IPS-18a (cell line): ENCODE results near the gene PSMD3.
"Not testable (repeated sequence)": the region's sequence is repeated elsewhere in the genome, so short reads cannot be mapped to it uniquely, and the experiment has no call there.

ENCODE experiments used
- H3K27ac ChIP-seq: one replicate; pipeline ENCODE4 v1.5.1; 2013; ENCODE audit warnings: low read length
- H3K27me3 ChIP-seq: one replicate; pipeline ENCODE4 v1.6.1; 2013; ENCODE audit warnings: mild to moderate bottlenecking, low read length; ENCODE audit not compliant: control insufficient read depth, insufficient read depth
- H3K36me3 ChIP-seq: one replicate; pipeline ENCODE4 v1.6.1; 2013; ENCODE audit warnings: low read depth, low read length; ENCODE audit not compliant: control insufficient read depth
- H3K4me1 ChIP-seq: one replicate; pipeline ENCODE4 v1.6.1; 2013; ENCODE audit warnings: low read depth, low read length; ENCODE audit not compliant: control insufficient read depth
- H3K4me3 ChIP-seq: one replicate; pipeline ENCODE4 v1.5.1; 2013; ENCODE audit warnings: low read length
- H3K9ac ChIP-seq: one replicate; pipeline ENCODE4 v1.6.1; 2013; ENCODE audit warnings: mild to moderate bottlenecking, low read length, moderate library complexity
- H3K9me3 ChIP-seq: one replicate; pipeline ENCODE4 v1.6.1; 2013; ENCODE audit warnings: low read depth, low read length; ENCODE audit not compliant: control insufficient read depth

The PSMD3 gene

DNA sequence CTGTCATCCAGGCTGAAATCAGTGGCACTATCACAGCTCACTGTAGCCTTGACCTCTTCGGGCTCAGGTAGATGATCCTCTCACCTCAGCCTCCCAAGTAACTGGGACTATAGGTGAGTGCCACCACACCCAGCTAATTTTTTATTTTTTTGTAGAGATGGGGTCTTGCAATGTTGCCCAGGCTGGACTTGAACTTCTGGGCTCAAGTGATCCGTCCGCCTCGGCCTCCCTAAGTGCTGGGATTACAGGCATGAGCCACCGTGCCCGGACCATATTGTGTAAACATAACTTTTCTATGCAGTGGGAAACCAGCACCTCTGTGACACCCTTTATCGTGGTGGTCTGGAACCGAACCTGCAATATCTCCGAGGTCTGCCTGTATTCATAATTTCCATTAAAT, 23.5 kb downstream of the PSMD3 start:
- H3K9me3 ChIP-seq, result no peaks in the 10 kb centered on the region
- no peaks in the 10 kb centered on the region for H3K36me3 ChIP-seq
- H3K9ac ChIP-seq, result no peak overlapping the region
- no peaks in the 10 kb centered on the region for H3K27me3 ChIP-seq
- H3K27ac ChIP-seq, result no peak overlapping the region
- no peak overlapping the region for H3K4me3 ChIP-seq
- H3K4me1 ChIP-seq, result no peaks in the 10 kb centered on the region

DNA sequence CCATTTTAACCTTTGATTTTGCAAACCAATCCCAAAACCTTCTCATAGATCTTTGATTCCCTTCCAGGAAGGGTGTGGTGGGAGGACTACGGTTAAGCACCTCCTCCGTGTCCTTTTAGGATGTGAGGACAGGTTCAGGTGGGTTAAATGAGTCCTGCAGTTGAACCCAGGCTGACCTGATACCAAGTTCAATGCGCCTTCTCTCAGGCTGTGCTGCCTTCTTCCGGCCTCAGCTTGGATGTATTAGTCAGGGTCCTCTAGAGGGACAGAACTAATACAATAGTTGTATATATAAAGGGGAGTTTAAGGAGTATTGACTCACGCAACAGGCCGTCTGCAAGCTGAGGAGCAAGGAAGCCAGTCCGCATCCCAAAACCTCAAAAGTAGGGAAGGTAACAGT, 24.1 kb downstream of the PSMD3 start:
- H3K4me1 ChIP-seq, result no peaks in the 10 kb centered on the region
- H3K27me3 ChIP-seq, result no peaks in the 10 kb centered on the region
- no peaks in the 10 kb centered on the region for H3K36me3 ChIP-seq
- H3K27ac ChIP-seq, result no peak overlapping the region
- H3K9me3 ChIP-seq, result no peaks in the 10 kb centered on the region
- no peak overlapping the region for H3K9ac ChIP-seq
- H3K4me3 ChIP-seq, result no peak overlapping the region

DNA sequence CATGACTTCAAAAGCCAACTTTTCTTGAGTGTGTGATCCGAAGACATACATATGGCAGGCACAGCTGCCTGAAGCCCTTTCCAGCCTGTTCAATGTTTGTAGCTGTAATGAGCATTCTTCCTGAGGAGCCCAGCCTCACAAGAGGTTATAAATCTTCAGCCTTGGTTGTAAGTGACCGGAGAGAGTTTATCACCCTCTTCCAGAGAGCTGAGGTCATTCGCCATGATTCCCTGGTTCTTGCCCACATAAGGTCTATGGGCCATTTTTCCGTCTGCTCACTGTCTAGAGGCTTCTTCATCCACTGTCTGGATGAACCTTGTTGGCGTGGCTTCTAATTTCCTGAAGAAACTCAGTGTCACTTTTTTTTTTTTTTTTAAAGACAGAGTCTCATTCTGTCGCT, 24.9 kb downstream of the PSMD3 start:
- Histone ChIP-seq H3K9ac (no peak overlapping the region), H3K4me3 (no peak overlapping the region), H3K9me3 (no peaks in the 10 kb centered on the region), H3K4me1 (no peaks in the 10 kb centered on the region), H3K27me3 (no peaks in the 10 kb centered on the region), H3K27ac (no peak overlapping the region), H3K36me3 (no peaks in the 10 kb centered on the region)

DNA sequence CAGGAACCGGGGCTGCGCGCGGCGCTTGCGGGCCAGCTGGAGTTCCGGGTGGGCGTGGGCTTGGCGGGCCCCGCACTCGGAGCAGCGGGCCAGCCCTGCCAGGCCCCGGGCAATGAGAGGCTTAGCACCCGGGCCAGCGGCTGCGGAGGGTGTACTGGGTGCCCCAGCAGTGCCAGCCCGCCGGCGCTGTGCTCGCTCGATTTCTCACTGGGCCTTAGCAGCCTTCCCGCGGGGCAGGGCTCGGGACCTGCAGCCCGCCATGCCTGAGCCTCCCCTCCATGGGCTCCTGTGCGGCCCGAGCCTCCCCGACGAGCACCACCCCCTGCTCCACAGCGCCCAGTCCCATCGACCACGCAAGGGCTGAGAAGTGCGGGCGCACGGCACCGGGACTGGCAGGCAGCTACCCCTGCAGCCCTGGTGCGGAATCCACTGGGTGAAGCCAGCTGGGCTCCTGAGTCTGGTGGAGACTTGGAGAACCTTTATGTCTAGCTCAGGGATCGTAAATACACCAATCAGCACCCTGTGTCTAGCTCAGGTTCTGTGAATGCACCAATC, 30.4 kb downstream of the PSMD3 start:
- H3K9ac ChIP-seq, H3K4me3 ChIP-seq, H3K36me3 ChIP-seq: not testable (repeated sequence)

DNA sequence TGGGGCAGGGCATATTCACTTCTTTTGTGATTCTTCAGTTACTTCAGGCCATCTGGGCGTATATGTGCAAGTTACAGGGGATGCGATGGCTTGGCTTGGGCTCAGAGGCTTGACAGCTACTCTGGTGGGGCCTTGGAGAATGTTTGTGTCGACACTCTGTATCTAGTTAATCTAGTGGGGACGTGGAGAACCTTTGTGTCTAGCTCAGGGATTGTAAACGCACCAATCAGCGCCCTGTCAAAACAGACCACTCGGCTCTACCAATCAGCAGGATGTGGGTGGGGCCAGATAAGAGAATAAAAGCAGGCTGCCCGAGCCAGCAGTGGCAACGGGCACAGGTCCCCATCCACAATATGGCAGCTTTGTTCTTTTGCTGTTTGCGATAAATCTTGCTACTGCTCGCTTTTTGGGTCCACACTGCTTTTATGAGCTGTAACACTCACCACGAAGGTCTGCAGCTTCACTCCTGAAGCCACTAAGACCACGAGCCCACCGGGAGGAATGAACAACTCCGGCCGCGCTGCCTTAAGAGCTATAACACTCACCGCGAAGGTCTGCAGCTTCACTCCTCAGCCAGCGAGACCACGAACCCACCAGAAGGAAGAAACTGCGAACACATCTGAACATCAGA, 31.5 kb downstream of the PSMD3 start:
- not testable (repeated sequence) for H3K27me3 ChIP-seq, H3K9me3 ChIP-seq, H3K36me3 ChIP-seq, H3K4me3 ChIP-seq, H3K27ac ChIP-seq, H3K9ac ChIP-seq, H3K4me1 ChIP-seq

More for the DNA sequence above, 30.4 kb downstream of the PSMD3 start:
- H3K9me3 ChIP-seq, H3K27me3 ChIP-seq, H3K4me1 ChIP-seq, H3K27ac ChIP-seq: not testable (repeated sequence)

DNA sequence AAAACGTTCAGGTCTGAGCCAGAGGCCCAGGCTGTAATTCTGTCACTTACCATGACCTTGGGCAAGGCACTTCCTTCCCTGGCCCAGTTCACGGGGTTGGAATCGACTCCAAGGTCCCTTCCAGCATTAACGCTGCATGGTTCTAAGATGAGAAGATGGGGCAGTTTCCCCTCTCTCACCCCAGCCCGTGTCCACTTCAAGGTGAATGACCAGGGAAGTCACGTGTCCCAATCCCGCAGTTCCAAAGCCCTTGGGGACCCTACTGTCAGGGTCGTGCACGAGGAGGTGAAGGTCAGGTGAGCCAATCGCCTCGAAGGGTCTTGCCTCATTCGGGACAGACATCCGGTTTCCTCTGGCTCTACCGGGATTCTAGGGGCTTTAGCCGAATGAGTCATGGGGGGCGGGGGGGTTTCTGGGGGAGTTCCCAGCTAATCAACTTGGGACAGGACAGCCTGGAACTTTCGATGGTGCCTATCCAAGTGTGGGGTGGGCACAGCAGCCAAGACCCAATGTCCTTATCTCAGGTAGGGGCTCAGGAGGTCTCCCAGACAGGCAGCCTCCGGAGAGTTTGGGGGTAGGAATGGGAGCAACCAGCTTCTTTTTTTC, 33.9 kb downstream of the PSMD3 start:
- no peak overlapping the region for H3K9ac ChIP-seq

DNA sequence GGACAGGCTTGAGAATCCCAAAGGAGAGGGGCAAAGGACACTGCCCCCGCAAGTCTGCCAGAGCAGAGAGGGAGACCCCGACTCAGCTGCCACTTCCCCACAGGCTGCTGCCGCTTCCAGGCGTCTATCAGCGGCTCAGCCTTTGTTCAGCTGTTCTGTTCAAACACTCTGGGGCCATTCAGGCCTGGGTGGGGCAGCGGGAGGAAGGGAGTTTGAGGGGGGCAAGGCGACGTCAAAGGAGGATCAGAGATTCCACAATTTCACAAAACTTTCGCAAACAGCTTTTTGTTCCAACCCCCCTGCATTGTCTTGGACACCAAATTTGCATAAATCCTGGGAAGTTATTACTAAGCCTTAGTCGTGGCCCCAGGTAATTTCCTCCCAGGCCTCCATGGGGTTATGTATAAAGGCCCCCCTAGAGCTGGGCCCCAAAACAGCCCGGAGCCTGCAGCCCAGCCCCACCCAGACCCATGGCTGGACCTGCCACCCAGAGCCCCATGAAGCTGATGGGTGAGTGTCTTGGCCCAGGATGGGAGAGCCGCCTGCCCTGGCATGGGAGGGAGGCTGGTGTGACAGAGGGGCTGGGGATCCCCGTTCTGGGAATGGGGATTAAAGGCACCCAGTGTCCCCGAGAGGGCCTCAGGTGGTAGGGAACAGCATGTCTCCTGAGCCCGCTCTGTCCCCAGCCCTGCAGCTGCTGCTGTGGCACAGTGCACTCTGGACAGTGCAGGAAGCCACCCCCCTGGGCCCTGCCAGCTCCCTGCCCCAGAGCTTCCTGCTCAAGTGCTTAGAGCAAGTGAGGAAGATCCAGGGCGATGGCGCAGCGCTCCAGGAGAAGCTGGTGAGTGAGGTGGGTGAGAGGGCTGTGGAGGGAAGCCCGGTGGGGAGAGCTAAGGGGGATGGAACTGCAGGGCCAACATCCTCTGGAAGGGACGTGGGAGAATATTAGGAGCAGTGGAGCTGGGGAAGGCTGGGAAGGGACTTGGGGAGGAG, 34.7 kb downstream of the PSMD3 start, which contains the start of gene CSF3:
CSF3 (plus strand) TSS at position 436 of the 993 bp plus-strand sequence; CDS start at position 471, 35 bp downstream.
- H3K36me3 ChIP-seq, result peaks cover 7% of the 10 kb centered on the region
- H3K9ac ChIP-seq, result no peak within 1 kb of the TSS
- no peaks in the 10 kb centered on the region for H3K27me3 ChIP-seq
- H3K4me1 ChIP-seq, result peaks cover 21% of the 10 kb centered on the region
- no peak within 1 kb of the TSS for H3K27ac ChIP-seq
- H3K4me3 ChIP-seq, result no peak within 1 kb of the TSS
- no peaks in the 10 kb centered on the region for H3K9me3 ChIP-seq

More for the DNA sequence above, 33.9 kb downstream of the PSMD3 start:
- Histone ChIP-seq H3K36me3 (no peaks in the 10 kb centered on the region), H3K27me3 (no peaks in the 10 kb centered on the region), H3K27ac (no peak overlapping the region), H3K4me3 (no peak overlapping the region), H3K4me1 (peaks cover 17% of the 10 kb centered on the region), H3K9me3 (no peaks in the 10 kb centered on the region)

DNA sequence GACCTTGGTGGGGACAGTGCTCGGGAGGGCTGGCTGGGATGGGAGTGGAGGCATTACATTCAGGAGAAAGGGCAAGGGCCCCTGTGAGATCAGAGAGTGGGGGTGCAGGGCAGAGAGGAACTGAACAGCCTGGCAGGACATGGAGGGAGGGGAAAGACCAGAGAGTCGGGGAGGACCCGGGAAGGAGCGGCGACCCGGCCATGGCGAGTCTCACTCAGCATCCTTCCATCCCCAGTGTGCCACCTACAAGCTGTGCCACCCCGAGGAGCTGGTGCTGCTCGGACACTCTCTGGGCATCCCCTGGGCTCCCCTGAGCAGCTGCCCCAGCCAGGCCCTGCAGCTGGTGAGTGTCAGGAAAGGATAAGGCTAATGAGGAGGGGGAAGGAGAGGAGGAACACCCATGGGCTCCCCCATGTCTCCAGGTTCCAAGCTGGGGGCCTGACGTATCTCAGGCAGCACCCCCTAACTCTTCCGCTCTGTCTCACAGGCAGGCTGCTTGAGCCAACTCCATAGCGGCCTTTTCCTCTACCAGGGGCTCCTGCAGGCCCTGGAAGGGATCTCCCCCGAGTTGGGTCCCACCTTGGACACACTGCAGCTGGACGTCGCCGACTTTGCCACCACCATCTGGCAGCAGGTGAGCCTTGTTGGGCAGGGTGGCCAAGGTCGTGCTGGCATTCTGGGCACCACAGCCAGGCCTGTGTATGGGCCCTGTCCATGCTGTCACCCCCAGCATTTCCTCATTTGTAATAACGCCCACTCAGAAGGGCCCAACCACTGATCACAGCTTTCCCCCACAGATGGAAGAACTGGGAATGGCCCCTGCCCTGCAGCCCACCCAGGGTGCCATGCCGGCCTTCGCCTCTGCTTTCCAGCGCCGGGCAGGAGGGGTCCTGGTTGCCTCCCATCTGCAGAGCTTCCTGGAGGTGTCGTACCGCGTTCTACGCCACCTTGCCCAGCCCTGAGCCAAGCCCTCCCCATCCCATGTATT, 35.7 kb downstream of the PSMD3 start:
- no peaks in the 10 kb centered on the region for H3K27me3 ChIP-seq
- H3K4me1 ChIP-seq, result peaks cover 21% of the 10 kb centered on the region
- H3K27ac ChIP-seq, result no peak overlapping the region
- H3K9me3 ChIP-seq, result no peaks in the 10 kb centered on the region
- no peak overlapping the region for H3K9ac ChIP-seq
- no peak overlapping the region for H3K4me3 ChIP-seq
- H3K36me3 ChIP-seq, result peaks cover 12% of the 10 kb centered on the region

DNA sequence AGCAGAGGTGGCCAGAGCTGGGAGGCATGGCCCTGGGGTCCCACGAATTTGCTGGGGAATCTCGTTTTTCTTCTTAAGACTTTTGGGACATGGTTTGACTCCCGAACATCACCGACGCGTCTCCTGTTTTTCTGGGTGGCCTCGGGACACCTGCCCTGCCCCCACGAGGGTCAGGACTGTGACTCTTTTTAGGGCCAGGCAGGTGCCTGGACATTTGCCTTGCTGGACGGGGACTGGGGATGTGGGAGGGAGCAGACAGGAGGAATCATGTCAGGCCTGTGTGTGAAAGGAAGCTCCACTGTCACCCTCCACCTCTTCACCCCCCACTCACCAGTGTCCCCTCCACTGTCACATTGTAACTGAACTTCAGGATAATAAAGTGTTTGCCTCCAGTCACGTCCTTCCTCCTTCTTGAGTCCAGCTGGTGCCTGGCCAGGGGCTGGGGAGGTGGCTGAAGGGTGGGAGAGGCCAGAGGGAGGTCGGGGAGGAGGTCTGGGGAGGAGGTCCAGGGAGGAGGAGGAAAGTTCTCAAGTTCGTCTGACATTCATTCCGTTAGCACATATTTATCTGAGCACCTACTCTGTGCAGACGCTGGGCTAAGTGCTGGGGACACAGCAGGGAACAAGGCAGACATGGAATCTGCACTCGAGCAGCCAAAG, 36.9 kb downstream of the PSMD3 start:
- Histone ChIP-seq H3K36me3 (peaks cover 22% of the 10 kb centered on the region), H3K4me1 (peaks cover 21% of the 10 kb centered on the region), H3K4me3 (no peak overlapping the region), H3K9ac (no peak overlapping the region), H3K9me3 (no peaks in the 10 kb centered on the region), H3K27ac (no peak overlapping the region), H3K27me3 (no peaks in the 10 kb centered on the region)
